ENCODE measurements around the gene RRP1B.

The RRP1B gene

DNA sequence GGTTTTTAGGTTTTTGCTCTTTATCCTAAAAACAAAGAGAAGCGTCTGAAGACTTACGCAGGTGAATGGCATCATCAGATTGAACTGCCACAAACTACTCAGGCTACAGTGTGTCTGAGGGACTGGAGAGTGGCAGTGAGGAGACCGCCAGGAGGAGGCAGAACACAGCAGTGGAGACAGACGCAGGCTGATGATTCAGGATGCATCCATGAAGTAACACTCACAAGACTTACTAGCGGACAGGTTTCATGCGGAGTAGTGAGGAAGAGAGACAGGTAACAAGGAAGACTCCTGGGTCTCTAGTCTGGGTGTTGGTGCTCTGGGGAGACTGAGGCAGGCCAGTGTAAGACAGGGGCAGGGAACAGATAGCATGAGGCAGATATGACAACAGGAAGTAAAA, 5.7 kb upstream of the RRP1B start:
- TF ChIP-seq, protein P1, sequence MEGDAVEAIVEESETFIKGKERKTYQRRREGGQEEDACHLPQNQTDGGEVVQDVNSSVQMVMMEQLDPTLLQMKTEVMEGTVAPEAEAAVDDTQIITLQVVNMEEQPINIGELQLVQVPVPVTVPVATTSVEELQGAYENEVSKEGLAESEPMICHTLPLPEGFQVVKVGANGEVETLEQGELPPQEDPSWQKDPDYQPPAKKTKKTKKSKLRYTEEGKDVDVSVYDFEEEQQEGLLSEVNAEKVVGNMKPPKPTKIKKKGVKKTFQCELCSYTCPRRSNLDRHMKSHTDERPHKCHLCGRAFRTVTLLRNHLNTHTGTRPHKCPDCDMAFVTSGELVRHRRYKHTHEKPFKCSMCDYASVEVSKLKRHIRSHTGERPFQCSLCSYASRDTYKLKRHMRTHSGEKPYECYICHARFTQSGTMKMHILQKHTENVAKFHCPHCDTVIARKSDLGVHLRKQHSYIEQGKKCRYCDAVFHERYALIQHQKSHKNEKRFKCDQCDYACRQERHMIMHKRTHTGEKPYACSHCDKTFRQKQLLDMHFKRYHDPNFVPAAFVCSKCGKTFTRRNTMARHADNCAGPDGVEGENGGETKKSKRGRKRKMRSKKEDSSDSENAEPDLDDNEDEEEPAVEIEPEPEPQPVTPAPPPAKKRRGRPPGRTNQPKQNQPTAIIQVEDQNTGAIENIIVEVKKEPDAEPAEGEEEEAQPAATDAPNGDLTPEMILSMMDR (conservative IDR thresholded peaks at IDR 0.05) = no peak
- H3K27ac ChIP-seq = no peak overlapping the region

DNA sequence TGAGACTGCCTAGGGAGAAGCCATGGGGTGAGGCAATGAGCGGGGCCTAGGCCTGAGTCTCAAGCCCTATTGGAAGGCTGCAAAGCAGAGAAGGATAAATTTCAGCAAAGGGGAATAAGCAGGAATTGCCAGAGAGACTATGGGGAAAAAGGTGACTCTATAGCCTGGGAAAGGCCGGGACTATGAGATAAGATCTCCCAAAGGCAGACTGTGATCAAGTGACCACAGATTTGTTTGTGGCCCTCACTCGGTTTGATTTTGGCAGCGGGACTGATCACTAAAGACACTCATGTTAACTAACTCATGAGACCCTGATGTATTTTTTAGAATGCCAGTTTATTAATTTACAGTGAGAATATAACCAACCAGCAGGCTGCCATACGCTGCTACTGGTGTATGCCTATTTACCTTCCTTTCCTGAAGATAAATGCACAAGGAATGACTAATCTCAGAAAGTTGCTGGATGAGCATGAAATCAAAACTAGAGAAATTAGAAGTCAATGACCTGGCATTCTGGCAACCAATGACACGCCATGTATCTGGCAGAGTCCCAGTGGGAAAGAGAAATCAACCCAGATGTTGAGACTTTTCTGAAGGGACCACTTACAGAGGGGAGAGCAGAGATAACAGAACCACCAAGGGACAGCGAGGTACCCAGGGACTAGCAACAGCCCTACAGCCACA, 4.4 kb upstream of the RRP1B start:
- no peak overlapping the region for H3K27ac ChIP-seq
- TF ChIP-seq, protein P1 (conservative IDR thresholded peaks at IDR 0.05) = no peak

DNA sequence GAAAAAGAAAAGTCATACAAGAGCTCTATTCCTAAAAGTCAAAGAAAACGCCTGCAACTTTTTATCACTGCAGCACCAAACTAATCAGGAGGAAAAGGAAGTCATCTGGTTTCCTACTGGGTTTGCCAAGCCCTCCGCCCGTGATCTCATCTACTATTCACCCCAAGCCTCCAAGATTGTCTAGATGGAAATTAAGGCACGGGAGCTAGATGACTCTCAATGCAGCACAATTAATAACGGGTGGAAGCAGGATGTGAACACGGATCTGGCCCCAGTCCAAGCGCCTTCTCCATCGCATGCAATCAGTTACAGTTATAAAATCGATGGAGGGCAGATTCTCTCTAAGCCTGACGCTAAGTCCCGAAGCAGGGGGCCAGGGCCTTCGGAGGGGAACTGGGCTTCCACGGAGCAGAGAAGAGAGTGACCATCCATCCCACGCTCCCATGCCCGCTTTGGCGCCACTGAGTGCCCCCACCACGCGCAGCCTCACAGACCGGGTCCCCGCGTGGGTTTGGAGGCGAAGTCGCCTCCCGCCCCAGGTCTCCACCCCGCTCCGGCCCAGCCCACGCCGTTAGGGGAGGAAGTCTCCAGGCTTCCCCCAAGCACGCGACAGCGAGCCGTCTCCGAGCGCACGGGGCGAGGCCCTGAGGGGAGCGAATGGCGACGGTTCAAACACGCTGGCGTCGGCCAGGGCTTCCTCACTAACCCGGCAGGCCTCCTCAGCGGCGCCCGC, 1.8 kb upstream of the RRP1B start:
- H3K27ac ChIP-seq = no peak overlapping the region
- TF ChIP-seq, protein P1 (conservative IDR thresholded peaks at IDR 0.05) = no peak

DNA sequence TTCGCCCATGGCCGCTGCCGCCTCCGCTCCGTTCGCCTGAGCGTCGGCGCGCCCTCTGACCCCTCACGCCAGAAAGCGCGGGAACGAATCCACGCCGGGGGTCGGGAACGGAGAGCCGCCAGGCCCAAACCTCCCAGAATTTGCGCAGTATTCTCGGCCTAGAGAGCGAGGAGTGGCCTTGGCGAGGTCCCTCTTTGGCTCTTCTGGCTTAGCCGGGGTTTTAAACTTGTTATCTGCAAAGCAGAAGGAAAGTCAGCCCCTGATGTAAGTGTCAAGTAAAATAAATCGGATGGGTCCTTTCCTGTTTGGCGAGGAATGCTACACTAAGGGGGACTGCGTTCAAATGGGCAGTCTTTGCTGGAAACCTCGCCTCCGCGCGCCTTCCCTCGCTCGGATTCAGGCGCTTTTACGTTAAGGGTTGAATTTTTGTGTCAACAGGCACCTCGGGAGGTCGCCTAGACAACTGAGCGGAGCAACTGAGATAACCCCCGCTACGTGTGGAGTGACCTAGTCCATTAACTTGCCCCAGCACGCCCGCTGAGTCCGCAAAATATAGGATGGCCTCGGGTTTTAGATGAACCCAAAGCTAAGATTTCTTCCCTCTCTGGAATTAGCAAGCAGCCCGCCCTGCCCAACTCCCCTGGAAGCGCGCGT, 1.1 kb upstream of the RRP1B start:
- H3K27ac ChIP-seq = peak overlapping the region; percentile 84
- TF ChIP-seq, protein P1 (conservative IDR thresholded peaks at IDR 0.05) = no peak

DNA sequence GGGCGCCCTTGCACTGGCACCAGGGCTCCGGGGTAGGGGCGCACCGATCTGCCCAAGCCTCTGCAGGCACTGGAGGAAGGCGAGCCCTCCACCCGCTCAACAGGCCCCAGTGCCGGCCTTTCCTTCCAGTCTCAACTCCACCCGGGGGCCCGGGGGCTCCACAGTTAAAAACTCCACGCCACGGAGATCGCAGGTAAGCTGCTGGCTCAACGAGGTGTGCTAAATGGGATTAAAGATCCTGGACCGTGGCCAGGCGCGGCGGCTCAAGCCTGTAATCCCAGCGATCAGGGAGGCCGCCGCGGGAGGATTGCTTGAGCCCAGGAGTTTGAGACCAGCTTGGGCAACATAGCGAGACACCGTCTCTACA, 608 bp upstream of the RRP1B start:
- TF ChIP-seq, protein P1 (conservative IDR thresholded peaks at IDR 0.05) = no peak
- peak overlapping the region; percentile 84 for H3K27ac ChIP-seq

DNA sequence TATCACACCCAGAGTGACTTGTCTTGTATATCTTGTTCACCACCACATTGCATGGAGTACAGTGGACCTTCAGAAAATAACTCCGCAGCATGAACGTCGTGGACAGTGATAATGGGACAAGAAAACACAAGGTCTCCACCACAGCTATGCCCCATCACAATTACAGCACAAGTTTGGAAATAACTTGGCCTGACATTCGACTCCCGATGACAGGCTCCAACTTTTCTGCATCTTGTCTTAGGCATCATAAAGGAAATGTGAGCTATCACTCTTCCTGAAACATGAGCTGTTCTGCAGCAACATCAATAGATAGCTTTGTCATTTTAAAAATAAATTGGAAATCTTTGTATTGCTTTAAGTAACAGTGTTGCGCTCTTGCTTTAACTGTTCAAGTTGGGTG, 2.9 kb downstream of the RRP1B start:
- TF ChIP-seq, protein P1 (conservative IDR thresholded peaks at IDR 0.05) = no peak

DNA sequence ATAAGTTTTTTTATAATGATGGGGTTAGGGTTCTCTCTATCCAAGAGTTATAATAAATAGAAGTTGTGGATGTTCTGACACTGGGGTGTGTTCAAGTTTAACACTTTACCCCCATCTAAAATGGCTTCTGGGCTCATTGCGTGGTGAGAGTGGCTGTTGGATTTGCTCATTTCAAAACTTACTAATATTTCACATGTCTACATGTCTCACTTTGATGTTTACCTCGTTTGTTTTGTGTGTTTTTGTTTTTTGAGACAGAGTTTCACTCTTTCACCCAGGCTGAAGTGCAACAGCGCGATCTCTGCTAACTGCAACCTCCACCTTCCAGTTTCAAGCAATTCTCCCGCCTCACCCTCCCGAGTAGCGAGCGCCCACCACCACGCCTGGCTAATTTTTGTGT, 3.7 kb downstream of the RRP1B start:
- TF ChIP-seq, protein P1 (conservative IDR thresholded peaks at IDR 0.05) = no peak
- no peak overlapping the region for H3K27ac ChIP-seq

More for the DNA sequence above, 2.9 kb downstream of the RRP1B start:
- H3K27ac ChIP-seq = no peak overlapping the region
